AG04449 (cell line): ENCODE results near the gene USP48.

Experiments used
- CTCF ChIA-PET: fragments of 350-600 bp; formaldehyde crosslinking; extraction: SDS; loops from one replicate; lab custom pipeline; 2021; ENCODE audit warnings: antibody characterized with exemption; lab: Yijun Ruan, JAX
- POLR2A ChIA-PET: fragments of 400-600, 350-600 bp; formaldehyde crosslinking; extraction: SDS; loops from one replicate; lab custom pipeline; 2020; ENCODE audit warnings: antibody characterized with exemption, inconsistent platforms; lab: Yijun Ruan, JAX
- DNase-seq: peaks from one replicate; pipeline ENCODE4 v3.0.0-alpha.2; 2010; ENCODE audit warnings: low read depth, low spot score
- H3K4me3 ChIP-seq: 2 replicates; pipeline ENCODE4 v1.5.1; 2011; ENCODE audit warnings: low read depth, mild to moderate bottlenecking, control low read depth, low read length
- TF ChIP-seq, protein P1 (sequence below): IDR thresholded peaks from one replicate; pipeline ENCODE4 v1.5.1; 2011; ENCODE audit warnings: mild to moderate bottlenecking, moderate library complexity, low read length, control low read depth, inconsistent platforms; ENCODE audit not compliant: insufficient read depth; ENCODE audit errors: missing control alignments

Gene USP48

DNA sequence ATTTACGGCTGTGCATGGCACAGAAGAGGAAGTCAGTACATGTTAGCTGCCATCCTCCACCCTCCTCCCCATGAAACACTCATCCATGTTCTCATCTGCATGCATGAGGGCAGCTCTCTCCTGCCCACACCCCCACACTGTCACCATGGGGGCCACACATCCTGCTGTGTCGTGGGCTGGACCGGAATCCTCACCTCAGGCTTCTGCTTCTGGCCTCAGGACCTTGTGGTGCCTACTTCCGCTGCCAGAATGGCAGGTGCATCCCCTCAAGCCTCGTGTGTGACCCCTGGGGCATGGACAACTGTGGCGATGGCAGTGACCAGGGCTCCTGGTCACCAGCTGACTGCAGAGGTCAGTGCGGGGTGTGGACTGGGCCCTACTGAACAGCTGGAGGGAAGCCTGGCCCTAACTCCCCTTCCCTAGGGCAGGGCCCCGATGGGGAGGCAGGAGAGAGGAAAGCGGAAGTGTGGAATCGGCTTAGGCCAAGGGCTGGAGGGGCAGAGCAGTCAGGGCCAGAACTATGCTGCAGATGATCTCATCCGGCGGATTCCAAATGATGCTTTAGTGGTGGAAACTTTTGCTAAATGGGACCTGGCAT, 32.9 kb upstream of the USP48 start:
- CTCF ChIA-PET = no interaction called here
- H3K4me3 ChIP-seq = no peak overlapping the region
- no peak for DNase-seq
- TF ChIP-seq, protein P1, sequence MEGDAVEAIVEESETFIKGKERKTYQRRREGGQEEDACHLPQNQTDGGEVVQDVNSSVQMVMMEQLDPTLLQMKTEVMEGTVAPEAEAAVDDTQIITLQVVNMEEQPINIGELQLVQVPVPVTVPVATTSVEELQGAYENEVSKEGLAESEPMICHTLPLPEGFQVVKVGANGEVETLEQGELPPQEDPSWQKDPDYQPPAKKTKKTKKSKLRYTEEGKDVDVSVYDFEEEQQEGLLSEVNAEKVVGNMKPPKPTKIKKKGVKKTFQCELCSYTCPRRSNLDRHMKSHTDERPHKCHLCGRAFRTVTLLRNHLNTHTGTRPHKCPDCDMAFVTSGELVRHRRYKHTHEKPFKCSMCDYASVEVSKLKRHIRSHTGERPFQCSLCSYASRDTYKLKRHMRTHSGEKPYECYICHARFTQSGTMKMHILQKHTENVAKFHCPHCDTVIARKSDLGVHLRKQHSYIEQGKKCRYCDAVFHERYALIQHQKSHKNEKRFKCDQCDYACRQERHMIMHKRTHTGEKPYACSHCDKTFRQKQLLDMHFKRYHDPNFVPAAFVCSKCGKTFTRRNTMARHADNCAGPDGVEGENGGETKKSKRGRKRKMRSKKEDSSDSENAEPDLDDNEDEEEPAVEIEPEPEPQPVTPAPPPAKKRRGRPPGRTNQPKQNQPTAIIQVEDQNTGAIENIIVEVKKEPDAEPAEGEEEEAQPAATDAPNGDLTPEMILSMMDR = no peak
- POLR2A ChIA-PET = no interaction called here

DNA sequence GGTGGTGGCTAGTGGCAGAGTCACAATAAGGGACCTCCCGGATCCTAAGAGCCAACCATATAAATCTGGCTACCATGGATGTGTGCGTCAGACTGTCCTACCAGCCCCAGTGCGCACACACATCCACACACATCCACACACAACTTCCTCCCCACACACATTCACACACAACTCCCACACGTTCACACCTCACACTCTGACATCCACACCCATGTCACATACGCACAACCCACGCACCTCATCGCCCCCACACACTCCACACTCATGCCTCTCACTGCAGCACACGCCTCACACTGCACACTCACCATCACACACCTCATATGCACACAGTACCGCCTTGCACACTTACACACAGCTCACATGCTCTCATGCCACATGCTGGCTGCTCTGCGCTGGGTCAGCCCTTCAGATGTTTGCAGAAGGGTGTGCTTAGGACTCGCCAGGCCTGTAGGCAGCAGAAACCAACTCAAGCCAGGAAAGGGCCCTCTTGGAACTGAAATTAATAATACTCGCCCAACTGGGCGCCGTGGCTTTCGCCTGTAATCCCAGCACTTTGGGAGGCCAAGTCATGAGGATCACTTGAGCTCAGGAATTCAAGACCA, 32.1 kb upstream of the USP48 start:
- ChIA-PET POLR2A (no interaction called here), CTCF (no interaction called here)
- TF ChIP-seq, protein P1 = no peak
- no peak for DNase-seq
- H3K4me3 ChIP-seq = no peak overlapping the region

DNA sequence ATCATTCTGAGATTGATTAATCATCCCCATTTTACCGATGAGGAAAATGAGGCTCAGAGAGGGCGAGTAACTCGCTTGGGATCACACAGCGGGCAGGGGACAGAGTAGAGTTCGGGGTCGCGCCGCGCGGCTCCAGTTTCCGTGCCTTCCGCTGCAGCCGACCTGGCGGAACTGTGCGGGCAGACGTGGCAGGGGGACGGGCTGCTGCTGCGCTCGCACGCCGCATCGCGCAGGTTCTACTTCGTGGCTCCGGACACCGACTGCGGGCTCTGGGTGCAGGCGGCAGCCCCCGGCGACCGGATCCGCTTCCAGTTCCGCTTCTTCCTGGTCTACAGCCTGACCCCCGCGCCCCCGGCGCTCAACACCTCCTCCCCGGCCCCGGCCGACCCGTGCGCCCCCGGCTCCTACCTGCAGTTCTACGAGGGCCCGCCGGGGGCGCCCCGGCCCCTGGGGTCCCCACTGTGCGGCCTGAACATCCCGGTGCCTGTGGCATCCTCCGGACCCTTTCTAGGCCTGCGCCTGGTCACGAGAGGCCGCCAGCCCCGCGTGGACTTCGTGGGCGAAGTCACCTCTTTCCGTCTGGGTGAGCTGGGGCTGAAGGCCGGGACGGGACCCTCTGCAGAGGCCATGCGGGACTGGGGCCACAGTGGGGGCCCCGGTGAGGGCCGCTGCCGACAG, 31.4 kb upstream of the USP48 start:
- no peak for DNase-seq
- H3K4me3 ChIP-seq = peak overlapping the region; percentile 45
- POLR2A ChIA-PET = no interaction called here
- TF ChIP-seq, protein P1 = peak; percentile 49
- CTCF ChIA-PET = no interaction called here

DNA sequence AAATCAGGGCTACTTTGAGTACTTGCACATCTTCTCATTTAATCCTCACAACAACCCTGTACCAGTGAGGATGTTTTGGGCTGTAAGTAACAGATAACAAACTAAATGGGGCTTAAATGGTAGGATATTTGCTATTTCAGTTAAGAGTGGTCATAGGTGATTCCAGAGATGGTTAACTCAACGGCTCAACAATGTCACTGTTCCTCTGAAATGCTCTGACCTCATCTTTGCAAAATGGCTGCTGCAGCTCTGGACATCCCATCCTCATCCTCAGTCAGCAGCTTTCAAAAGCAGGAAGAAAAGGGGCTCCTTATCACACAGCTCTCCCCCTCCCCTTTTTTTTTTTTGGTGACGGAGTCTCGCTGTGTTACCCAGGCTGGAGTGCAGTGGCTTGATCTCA, 30.6 kb upstream of the USP48 start:
- DNase-seq = no peak
- TF ChIP-seq, protein P1 = no peak
- POLR2A ChIA-PET = interaction anchor here (0.6 kb wide), 1 partner anchor 24 kb away, joined by 3 read pairs; no protein-coding TSS in a partner anchor
- CTCF ChIA-PET = interaction anchor here (1.2 kb wide), 1 partner anchor 150 kb away, joined by 3 read pairs; no protein-coding TSS in a partner anchor
- no peak overlapping the region for H3K4me3 ChIP-seq

DNA sequence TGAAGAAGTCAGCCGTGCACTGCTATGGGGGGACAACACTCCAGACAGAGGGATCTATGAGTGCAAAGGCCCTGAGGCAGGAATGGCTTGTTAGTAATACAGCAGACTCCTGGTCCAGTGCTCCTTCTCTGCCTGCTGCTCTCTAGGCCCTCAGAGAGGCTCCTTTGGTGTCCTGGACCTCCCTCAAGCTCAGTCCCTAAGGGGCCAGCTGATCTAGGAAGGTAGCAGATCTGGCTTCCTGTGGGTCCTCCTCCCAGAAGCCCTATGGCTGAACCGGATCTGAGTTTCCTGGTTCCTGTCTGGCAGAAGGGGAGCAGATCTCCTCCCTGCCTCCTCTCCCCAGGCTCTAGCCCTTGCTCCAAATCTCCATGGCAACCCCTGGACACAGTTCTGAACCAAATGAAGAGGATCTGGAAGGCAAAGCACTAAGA, 28.9 kb upstream of the USP48 start, which contains the start of gene LDLRAD2:
LDLRAD2 (plus strand) TSS at position 391 of the 431 bp plus-strand sequence. CDS start 187 bp downstream, outside the sequence.
- DNase-seq = no peak
- no peak within 1 kb of the TSS for H3K4me3 ChIP-seq
- TF ChIP-seq, protein P1 = no peak
- POLR2A ChIA-PET = no interaction called here
- CTCF ChIA-PET = no interaction called here

DNA sequence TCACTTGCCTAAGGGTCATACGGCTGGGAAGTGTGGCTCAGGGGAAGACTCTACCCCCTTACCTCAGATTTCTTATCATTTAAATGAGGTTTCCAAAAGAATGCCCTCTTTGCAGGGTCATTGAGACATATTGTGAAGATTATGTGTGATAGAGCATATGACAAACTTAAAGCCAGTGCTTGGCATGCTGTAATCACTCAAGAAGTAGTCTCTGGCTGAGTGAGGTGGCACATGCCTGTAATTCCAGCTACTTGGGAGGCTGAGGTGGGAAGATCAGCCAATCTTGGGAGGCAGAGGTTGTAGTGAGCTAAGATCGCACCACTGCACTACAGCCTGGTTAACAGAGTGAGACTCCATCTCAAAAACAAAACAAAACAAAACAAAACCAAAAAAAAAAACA, 21.6 kb upstream of the USP48 start:
- no peak for DNase-seq
- TF ChIP-seq, protein P1 = no peak
- ChIA-PET CTCF (no interaction called here), POLR2A (interaction anchor here (0.7 kb wide), 1 partner anchor 23 kb away, joined by 4 read pairs; no protein-coding TSS in a partner anchor)
- no peak overlapping the region for H3K4me3 ChIP-seq
